ENCODE measurements around the gene FBLL1. TPM values are rescaled to one million over a fixed set of nuclear protein-coding genes. Genes with fewer than 3 reads are reported as not detected.
"Not testable (repeated sequence)": the region's sequence is repeated elsewhere in the genome, so short reads cannot be mapped to it uniquely, and the experiment has no call there.

FBLL1 gene
- total RNA-seq = 0.15 TPM

GRCh38 chr5:168528521-168529373 is at the start of gene FBLL1:
TSS of gene FBLL1 (plus strand) at chr5:168529305. CDS start at chr5:168529505, 200 bp downstream.
- ATAC-seq = peak; percentile 53
- no peak for DNase-seq (ENCODE audit: low spot score)

GRCh38 chr5:168480601-168481000 is 48.5 kb upstream of the FBLL1 start:
- DNase-seq (ENCODE audit: low spot score) (no peak), ATAC-seq (no peak)

- DNase-seq (ENCODE audit: low spot score) (no peak), ATAC-seq (no peak)
Measured at GRCh38 chr5:168481330-168481788, 47.7 kb upstream of the FBLL1 start.

- DNase-seq (ENCODE audit: low spot score) = no peak
- ATAC-seq = no peak
Measured at GRCh38 chr5:168482361-168482760, 46.7 kb upstream of the FBLL1 start.

GRCh38 chr5:168486136-168486879 is 42.8 kb upstream of the FBLL1 start, which contains the start of gene RARS1:
TSS of gene RARS1 (plus strand) at chr5:168486471. CDS start at chr5:168486499, 28 bp downstream.
- DNase-seq (ENCODE audit: low spot score) (peak; percentile 95), ATAC-seq (peak; percentile 100)

GRCh38 chr5:168489059-168489458 is 40.0 kb upstream of the FBLL1 start:
- DNase-seq (ENCODE audit: low spot score) (no peak), ATAC-seq (no peak)

GRCh38 chr5:168494057-168494555 is 35.0 kb upstream of the FBLL1 start:
- no peak for DNase-seq (ENCODE audit: low spot score)
- no peak for ATAC-seq

GRCh38 chr5:168502563-168503237 is 26.4 kb upstream of the FBLL1 start:
- no peak for ATAC-seq
- DNase-seq (ENCODE audit: low spot score) = no peak

GRCh38 chr5:168513861-168514428 is 15.2 kb upstream of the FBLL1 start:
- ATAC-seq = no peak

GRCh38 chr5:168525856-168526255 is 3.2 kb upstream of the FBLL1 start:
- DNase-seq (ENCODE audit: low spot score) = no peak
- peak; percentile 52 for ATAC-seq

More at GRCh38 chr5:168513861-168514428, 15.2 kb upstream of the FBLL1 start:
- DNase-seq (ENCODE audit: low spot score) = no peak

GRCh38 chr5:168527756-168528295 is 1.3 kb upstream of the FBLL1 start:
- DNase-seq (ENCODE audit: low spot score) (no peak), ATAC-seq (no peak)

GRCh38 chr5:168529374-168530234 is 499 bp downstream of the FBLL1 start:
- DNase-seq (ENCODE audit: low spot score) (no peak), ATAC-seq (no peak)

- DNase-seq (ENCODE audit: low spot score) (no peak), ATAC-seq (no peak)
Measured at GRCh38 chr5:168530621-168531150, 1.6 kb downstream of the FBLL1 start.

- ATAC-seq (no peak), DNase-seq (ENCODE audit: low spot score) (no peak)
Measured at GRCh38 chr5:168531191-168531590, 2.1 kb downstream of the FBLL1 start.

- ATAC-seq (no peak), DNase-seq (ENCODE audit: low spot score) (no peak)
Measured at GRCh38 chr5:168531987-168532864, 3.1 kb downstream of the FBLL1 start.

- not testable (repeated sequence) for DNase-seq (ENCODE audit: low spot score); ATAC-seq
Measured at GRCh38 chr5:168534351-168534750, 5.2 kb downstream of the FBLL1 start.

GRCh38 chr5:168537176-168537575 is 8.1 kb downstream of the FBLL1 start:
- ATAC-seq = no peak
- no peak for DNase-seq (ENCODE audit: low spot score)

GRCh38 chr5:168549554-168549953 is 20.4 kb downstream of the FBLL1 start:
- no peak for ATAC-seq
- no peak for DNase-seq (ENCODE audit: low spot score)
